ENCODE results near the gene NADK.

The NADK gene

DNA sequence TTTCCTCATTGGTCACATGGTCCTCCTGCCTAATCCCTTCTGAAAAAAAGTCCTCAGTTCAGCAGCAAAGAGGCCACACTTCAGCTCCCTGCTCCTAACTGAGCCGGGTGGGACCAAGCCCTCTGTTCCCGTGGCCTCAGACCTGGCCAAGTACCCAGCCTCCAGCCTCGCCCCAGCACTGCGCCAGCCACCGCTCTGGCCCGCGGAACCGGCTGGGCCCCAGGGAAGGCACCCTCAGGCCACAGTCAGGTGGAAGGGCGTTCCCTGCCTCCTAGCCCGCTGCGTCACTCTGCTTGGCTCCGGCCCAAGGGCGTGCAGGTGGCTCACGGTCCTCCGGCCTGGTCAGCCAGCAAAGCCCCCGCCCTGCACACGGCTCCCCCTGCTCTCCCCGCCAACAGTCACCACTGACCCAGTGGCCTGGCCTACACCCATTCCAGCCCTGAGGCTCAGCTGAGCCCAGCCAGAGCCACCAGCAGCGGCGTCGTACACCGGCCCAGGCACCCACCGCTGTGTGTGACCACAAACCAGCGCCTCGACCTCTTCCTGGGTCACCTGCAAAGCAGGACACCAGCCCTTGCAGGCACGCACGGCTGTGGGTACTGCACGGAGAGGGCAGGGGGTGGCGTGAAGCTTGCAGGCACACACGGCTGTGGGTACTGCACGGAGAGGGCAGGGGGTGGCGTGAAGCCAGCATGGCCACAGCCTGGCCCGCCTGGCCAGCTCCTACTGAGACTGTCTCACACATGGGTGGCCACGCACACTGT is 19.4 kb downstream of the NADK start:
- no peak for DNase-seq (ENCODE audit: low read depth in 2 of 2)
- TF ChIP-seq, protein P1, sequence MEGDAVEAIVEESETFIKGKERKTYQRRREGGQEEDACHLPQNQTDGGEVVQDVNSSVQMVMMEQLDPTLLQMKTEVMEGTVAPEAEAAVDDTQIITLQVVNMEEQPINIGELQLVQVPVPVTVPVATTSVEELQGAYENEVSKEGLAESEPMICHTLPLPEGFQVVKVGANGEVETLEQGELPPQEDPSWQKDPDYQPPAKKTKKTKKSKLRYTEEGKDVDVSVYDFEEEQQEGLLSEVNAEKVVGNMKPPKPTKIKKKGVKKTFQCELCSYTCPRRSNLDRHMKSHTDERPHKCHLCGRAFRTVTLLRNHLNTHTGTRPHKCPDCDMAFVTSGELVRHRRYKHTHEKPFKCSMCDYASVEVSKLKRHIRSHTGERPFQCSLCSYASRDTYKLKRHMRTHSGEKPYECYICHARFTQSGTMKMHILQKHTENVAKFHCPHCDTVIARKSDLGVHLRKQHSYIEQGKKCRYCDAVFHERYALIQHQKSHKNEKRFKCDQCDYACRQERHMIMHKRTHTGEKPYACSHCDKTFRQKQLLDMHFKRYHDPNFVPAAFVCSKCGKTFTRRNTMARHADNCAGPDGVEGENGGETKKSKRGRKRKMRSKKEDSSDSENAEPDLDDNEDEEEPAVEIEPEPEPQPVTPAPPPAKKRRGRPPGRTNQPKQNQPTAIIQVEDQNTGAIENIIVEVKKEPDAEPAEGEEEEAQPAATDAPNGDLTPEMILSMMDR (IDR thresholded peaks at IDR 0.05; ENCODE audit: low read depth, low read length), result no peak
- H3K4me3 ChIP-seq (replicated peaks in 1 of 2; ENCODE audit: low read depth in 2 of 2, low read length in 2 of 2), result no peak overlapping the region

DNA sequence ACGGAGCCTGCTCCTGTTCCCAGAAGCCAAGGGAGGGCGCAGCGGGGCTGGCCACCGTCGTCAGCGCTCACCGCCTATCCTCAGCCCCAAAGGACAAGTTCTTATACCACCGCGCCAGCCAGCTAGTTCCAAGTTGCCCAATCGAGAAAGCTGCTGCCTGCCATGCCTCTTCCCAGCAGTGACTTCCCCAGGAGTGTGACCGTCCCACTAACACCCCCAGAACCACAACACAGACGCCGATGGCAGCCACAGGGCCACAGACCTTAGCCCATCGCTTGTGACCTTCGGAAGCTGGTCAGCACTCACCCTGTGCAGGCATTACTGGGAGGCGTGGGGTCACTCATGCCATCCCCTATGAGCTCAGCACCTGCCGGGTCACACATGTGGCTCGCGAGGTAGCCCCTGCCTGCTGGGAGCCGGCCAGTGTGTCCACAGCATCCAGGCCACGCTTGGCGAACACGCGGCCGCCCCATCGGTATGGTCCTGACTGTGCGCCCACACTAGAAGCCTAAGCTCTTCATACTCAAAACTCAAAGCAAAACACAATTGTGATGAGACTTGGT is 20.1 kb downstream of the NADK start:
- no peak overlapping the region for H3K4me3 ChIP-seq (replicated peaks in 1 of 2; ENCODE audit: low read depth in 2 of 2, low read length in 2 of 2)
- TF ChIP-seq, protein P1 (IDR thresholded peaks at IDR 0.05; ENCODE audit: low read depth, low read length), result no peak
- no peak for DNase-seq (ENCODE audit: low read depth in 2 of 2)

GRCh38 chr1:1757422-1758058 is 20.7 kb downstream of the NADK start:
- no peak overlapping the region for H3K4me3 ChIP-seq (replicated peaks in 1 of 2; ENCODE audit: low read depth in 2 of 2, low read length in 2 of 2)
- DNase-seq (ENCODE audit: low read depth in 2 of 2), result no peak
- TF ChIP-seq, protein P1 (IDR thresholded peaks at IDR 0.05; ENCODE audit: low read depth, low read length), result no peak

GRCh38 chr1:1756661-1757421 is 21.4 kb downstream of the NADK start:
- DNase-seq (ENCODE audit: low read depth in 2 of 2), result no peak
- no peak overlapping the region for H3K4me3 ChIP-seq (replicated peaks in 1 of 2; ENCODE audit: low read depth in 2 of 2, low read length in 2 of 2)
- TF ChIP-seq, protein P1 (IDR thresholded peaks at IDR 0.05; ENCODE audit: low read depth, low read length), result no peak

DNA sequence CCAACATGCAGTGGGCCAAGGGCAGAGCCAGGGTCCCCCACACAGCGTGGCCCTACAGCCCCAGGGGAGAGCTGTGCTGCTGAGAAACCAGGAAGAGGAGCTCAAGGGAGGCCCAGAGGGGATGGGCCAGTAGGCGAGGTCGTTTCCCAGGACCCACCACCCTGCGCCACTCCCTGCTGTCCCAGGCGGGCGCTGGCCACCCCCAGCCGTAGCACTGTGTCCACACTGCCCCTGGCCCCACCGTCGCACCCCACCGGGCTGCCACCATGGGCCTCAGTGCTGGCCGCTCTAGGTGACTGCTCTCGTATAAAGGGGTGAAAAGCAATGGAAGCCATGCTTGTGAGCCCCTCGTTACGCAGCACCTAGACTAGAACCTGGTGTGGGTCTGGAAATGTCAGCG is 22.4 kb downstream of the NADK start:
- TF ChIP-seq, protein P1 (IDR thresholded peaks at IDR 0.05; ENCODE audit: low read depth, low read length), result no peak
- H3K4me3 ChIP-seq (replicated peaks in 1 of 2; ENCODE audit: low read depth in 2 of 2, low read length in 2 of 2), result no peak overlapping the region
- no peak for DNase-seq (ENCODE audit: low read depth in 2 of 2)

GRCh38 chr1:1755426-1755825 is 22.8 kb downstream of the NADK start:
- TF ChIP-seq, protein P1 (IDR thresholded peaks at IDR 0.05; ENCODE audit: low read depth, low read length), result no peak
- DNase-seq (ENCODE audit: low read depth in 2 of 2), result no peak
- H3K4me3 ChIP-seq (replicated peaks in 1 of 2; ENCODE audit: low read depth in 2 of 2, low read length in 2 of 2), result no peak overlapping the region
